Measurements from ENCODE around the gene TNFRSF19. TPM values are rescaled to one million over a fixed set of nuclear protein-coding genes. Genes with fewer than 3 reads are reported as not detected.

The TNFRSF19 gene
- total and polyA plus RNA-seq, 2 of the 13 experiments (the other 11 are each of a cell fraction or from before 2014, with no cell fraction given): 75.3 to 77.7 TPM

DNA sequence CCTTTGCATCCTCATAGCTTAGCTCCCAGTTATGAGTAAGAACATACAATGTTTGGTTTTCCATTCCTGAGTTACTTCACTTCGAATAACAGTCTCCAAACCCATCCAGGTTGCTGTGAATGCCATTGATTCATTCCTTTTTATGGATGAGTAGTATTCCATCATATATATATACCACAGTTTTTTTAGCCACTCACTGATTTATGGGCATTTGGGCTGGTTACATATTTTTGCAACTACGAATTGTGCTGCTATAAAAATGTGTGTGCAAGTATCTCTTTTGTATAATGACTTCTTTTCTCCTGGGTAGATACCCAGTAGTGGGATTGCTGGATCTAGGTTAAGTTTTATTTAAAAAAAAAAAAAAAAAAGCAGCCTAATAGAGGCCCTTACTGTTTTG lies 14.1 kb downstream of the TNFRSF19 start (continued):
- TF ChIP-seq, protein P1, sequence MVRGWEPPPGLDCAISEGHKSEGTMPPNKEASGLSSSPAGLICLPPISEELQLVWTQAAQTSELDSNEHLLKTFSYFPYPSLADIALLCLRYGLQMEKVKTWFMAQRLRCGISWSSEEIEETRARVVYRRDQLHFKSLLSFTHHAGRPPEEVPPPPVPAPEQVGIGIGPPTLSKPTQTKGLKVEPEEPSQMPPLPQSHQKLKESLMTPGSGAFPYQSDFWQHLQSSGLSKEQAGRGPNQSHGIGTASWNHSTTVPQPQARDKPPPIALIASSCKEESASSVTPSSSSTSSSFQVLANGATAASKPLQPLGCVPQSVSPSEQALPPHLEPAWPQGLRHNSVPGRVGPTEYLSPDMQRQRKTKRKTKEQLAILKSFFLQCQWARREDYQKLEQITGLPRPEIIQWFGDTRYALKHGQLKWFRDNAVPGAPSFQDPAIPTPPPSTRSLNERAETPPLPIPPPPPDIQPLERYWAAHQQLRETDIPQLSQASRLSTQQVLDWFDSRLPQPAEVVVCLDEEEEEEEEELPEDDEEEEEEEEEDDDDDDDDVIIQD (CRISPR knock-in tag; IDR thresholded peaks at IDR 0.05; ENCODE audit: low read depth): no peak
- TF ChIP-seq, protein P2, sequence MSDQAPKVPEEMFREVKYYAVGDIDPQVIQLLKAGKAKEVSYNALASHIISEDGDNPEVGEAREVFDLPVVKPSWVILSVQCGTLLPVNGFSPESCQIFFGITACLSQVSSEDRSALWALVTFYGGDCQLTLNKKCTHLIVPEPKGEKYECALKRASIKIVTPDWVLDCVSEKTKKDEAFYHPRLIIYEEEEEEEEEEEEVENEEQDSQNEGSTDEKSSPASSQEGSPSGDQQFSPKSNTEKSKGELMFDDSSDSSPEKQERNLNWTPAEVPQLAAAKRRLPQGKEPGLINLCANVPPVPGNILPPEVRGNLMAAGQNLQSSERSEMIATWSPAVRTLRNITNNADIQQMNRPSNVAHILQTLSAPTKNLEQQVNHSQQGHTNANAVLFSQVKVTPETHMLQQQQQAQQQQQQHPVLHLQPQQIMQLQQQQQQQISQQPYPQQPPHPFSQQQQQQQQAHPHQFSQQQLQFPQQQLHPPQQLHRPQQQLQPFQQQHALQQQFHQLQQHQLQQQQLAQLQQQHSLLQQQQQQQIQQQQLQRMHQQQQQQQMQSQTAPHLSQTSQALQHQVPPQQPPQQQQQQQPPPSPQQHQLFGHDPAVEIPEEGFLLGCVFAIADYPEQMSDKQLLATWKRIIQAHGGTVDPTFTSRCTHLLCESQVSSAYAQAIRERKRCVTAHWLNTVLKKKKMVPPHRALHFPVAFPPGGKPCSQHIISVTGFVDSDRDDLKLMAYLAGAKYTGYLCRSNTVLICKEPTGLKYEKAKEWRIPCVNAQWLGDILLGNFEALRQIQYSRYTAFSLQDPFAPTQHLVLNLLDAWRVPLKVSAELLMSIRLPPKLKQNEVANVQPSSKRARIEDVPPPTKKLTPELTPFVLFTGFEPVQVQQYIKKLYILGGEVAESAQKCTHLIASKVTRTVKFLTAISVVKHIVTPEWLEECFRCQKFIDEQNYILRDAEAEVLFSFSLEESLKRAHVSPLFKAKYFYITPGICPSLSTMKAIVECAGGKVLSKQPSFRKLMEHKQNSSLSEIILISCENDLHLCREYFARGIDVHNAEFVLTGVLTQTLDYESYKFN (CRISPR knock-in tag; conservative IDR thresholded peaks at IDR 0.05): no peak
- TF ChIP-seq ZFP90 (CRISPR knock-in tag; IDR thresholded peaks at IDR 0.05; ENCODE audit: borderline replicate concordance) (no peak), ZNF543 (CRISPR knock-in tag; IDR thresholded peaks at IDR 0.05) (no peak), MEIS1 (CRISPR knock-in tag; IDR thresholded peaks at IDR 0.05; ENCODE audit: borderline replicate concordance) (no peak), HOXA7 (CRISPR knock-in tag; IDR thresholded peaks at IDR 0.05) (no peak)
- TF ChIP-seq, protein P3, sequence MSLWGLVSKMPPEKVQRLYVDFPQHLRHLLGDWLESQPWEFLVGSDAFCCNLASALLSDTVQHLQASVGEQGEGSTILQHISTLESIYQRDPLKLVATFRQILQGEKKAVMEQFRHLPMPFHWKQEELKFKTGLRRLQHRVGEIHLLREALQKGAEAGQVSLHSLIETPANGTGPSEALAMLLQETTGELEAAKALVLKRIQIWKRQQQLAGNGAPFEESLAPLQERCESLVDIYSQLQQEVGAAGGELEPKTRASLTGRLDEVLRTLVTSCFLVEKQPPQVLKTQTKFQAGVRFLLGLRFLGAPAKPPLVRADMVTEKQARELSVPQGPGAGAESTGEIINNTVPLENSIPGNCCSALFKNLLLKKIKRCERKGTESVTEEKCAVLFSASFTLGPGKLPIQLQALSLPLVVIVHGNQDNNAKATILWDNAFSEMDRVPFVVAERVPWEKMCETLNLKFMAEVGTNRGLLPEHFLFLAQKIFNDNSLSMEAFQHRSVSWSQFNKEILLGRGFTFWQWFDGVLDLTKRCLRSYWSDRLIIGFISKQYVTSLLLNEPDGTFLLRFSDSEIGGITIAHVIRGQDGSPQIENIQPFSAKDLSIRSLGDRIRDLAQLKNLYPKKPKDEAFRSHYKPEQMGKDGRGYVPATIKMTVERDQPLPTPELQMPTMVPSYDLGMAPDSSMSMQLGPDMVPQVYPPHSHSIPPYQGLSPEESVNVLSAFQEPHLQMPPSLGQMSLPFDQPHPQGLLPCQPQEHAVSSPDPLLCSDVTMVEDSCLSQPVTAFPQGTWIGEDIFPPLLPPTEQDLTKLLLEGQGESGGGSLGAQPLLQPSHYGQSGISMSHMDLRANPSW (CRISPR knock-in tag; IDR thresholded peaks at IDR 0.05; ENCODE audit: borderline replicate concordance): no peak
- TF ChIP-seq, protein P4, sequence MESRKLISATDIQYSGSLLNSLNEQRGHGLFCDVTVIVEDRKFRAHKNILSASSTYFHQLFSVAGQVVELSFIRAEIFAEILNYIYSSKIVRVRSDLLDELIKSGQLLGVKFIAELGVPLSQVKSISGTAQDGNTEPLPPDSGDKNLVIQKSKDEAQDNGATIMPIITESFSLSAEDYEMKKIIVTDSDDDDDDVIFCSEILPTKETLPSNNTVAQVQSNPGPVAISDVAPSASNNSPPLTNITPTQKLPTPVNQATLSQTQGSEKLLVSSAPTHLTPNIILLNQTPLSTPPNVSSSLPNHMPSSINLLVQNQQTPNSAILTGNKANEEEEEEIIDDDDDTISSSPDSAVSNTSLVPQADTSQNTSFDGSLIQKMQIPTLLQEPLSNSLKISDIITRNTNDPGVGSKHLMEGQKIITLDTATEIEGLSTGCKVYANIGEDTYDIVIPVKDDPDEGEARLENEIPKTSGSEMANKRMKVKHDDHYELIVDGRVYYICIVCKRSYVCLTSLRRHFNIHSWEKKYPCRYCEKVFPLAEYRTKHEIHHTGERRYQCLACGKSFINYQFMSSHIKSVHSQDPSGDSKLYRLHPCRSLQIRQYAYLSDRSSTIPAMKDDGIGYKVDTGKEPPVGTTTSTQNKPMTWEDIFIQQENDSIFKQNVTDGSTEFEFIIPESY (CRISPR knock-in tag; IDR thresholded peaks at IDR 0.05): no peak
